Fibroblast of peridontal ligament (primary cell): ENCODE results near the gene CD3E.
"Not testable (repeated sequence)": the region's sequence is repeated elsewhere in the genome, so short reads cannot be mapped to it uniquely, and the experiment has no call there.

Experiments
- DNase-seq: peaks from one replicate; pipeline ENCODE4 v3.0.0-alpha.2; 2010; ENCODE audit errors: extremely low read depth

The CD3E gene

DNA sequence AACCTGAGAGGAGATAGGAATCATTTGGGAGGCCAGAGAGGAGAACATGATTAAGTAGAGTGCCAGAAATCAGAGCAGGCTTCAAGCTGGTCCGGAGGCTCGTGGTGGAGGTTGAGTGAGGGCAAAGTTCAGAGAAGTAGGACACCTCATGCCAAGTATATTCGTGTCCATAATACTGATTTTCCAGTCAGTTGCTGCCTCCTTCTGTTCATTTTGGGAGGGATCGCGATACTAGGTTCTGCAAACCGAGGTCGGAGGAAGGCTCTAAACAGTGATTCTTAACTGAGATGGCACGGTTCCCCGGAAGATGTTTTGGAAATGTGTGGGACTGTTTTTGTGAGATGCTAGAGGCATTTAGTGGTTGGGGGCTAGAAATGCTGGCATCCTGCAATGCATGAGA, 13.6 kb upstream of the CD3E start:
- DNase-seq, result no peak

DNA sequence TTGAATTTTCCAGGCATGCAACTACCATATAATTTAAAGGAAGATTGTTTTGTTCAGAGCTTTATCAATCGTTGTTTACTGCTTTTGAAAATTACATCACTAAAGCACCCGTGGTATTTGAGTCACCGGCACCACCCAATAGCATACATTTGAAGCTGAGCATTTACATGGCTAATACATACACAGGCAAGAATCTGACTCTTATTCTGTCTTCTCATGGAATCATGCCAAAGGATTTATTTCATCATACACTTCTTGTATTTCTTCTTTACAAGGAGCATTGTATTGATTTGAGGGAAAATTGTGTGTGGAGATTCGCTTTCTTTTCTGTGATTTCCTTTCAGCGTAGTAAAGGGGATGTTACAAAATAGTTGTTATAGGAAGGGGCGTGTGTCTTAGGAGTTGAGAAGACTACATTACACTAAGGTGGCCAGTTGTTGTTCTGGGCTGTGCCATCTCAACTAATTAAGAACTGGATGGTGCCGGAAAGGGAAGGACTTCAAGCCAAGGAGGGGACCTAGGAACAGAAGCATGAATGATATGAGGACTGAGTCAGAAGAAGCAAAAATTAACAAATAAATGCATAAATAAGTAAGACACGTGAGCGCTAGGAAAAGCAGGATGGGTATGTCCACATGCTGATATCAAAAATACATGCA, 12.9 kb upstream of the CD3E start:
- peak; percentile 3 for DNase-seq

DNA sequence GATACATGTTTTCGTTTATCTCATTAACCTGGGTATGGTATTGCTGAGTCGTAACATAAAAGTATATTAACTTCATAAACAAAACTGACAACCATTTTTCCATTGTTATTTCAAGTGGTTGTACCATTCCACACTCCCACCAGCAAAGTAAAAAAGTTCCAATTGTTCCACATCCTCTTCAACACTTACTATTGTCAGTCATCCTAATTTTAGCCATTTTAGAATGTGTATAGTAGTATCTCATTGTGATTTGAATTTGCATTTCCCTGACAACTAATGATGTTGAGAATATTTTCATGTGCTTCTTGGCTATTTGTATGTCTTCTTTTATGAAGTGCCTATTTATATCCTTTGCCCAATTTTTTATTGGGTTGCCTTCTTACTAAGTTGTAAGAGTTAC, 10.5 kb upstream of the CD3E start:
- no peak for DNase-seq

DNA sequence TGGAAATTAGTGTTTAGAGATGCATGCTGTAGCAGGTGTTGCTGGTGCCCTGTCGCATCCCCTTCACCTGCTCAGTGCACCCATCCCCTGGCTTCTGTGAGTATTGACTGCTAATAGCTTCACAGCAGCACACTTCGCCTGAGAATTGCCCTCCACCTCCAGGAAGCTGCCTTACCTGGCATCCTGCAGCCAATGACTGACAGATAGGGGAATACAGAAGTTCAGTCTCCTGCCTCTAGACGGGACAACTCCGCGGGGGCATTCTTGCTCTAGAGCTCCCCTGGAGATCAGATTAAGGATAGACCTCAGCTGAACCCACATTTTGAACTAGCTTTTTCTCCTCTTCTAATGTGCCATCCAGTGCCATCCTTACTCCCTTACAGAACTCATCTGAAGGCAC, 9.3 kb upstream of the CD3E start:
- DNase-seq, result no peak

DNA sequence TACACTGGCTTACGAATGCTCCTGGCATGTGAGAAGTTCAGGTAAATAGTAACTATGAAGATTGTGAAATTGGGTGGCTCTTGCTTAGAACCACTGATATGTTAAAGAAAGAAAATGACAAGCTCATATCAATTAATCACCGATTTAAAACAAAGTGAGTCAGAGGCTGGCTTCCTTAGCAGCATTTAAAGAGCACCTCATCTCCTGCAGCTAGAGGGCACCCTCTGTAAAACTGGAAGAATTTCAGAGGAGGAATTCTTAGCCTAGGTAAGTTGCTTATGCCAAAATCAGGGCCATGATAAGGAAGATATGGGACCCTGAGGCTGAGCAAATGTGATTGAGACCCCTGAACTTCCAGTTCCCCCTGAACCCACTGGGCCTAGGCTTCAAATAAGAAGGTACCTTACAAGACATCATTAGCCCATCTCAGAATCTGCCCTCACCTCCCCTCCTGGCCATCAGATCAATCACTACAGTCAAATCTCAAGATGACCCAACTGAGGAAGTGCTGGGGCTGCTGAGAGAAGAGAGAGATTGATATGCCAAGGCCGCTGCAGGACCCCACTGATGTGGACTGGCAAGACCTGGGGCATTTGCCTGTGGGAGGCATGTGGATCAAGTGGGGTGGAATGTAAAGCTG, 8.6 kb upstream of the CD3E start:
- DNase-seq, result peak; percentile 3

DNA sequence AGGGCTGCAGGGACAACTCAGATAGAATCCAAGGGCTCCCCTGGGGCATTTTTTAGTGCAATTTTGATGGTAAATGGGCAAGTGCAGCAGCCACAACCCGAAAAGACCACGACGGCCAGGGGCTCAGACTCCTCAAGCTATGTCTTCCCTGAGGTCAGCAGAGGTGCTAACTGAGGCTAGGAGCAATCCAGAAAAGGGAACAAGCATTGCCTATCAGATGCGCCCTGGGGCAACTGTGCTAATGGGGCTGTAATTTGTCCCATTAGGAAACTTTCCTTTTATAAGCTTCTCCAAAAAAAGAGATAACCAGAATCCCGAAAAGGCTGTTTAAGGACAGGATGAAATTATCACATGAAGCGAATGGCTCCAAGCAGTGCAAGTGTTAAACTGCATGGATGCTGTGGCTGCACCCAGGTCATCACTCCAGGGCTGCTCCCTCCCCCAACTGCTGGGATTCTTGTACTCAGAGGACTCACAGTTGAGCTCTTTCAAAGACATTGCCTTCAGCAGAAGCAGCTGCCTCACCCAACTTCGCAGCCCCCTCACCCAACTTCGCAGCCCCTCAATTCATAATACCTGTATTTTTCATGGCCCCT, 2.8 kb upstream of the CD3E start:
- no peak for DNase-seq

DNA sequence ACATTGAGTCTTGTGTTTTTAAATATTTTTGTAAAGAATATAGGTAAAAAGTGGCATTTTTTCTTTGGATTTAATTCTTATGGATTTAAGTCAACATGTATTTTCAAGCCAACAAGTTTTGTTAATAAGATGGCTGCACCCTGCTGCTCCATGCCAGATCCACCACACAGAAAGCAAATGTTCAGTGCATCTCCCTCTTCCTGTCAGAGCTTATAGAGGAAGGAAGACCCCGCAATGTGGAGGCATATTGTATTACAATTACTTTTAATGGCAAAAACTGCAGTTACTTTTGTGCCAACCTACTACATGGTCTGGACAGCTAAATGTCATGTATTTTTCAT, 333 bp upstream of the CD3E start:
- no peak for DNase-seq

DNA sequence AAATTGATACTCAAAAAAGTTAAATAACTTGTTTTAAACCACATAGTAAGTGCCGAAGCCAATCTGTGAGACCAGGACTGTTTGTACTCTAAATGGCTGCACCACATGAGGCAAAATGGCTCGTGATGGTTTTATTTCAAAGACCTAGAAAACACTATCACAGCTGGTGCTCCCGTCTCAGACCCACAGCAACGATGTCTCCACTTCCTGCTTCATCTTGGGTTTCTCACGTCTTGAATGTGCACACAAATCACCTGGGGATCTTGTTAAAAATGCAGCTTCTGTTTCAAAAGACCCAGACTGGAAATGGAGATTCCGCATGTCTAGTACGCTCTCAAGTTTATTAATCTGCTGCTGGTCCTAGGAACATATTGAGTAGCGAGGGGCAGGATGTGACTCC, 1.2 kb downstream of the CD3E start:
- DNase-seq, result no peak

DNA sequence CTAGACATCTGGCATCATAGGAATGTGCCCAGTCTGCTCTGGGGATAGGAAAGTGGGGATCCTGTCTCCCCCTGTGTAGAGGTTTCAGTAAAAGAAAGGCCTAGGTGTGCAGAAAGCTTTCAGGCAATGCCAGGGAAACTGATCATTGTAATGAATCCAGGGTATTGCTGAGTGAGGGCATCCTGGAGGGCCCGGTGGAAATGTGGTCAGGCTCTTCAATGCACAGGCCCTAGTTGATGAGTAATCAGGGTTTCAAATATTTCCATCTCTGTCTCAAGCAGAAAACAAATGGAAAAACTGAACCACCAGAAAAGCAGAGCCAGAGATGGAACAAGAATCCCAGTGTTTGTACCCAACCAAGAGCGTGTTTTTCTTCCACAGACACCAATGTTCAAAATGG, 2.0 kb downstream of the CD3E start:
- DNase-seq, result no peak

DNA sequence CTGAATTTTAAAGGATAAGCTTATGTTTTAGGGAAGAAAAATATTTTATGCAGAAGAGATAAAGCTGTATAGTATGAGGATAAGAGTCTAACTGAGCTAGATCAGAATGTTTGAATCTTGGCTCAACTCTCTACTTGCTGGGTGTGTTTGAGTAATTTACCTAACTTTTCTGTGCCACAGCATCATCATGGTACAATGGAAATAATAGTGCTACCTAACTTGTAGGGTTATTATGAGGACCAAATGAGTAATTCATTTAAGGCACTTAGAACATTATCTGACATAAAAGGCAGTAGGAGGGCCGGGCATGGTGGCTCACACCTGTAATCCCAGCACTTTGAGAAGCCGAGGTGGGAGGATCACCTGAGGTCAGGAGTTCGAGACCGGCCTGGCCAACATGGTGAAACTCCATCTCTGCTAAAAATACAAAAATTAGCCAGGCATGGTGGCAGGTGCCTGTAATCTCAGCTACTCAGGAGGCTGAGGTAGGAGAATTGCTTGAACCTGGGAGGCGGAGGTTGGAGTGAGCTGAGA, 4.5 kb downstream of the CD3E start:
- not testable (repeated sequence) for DNase-seq

DNA sequence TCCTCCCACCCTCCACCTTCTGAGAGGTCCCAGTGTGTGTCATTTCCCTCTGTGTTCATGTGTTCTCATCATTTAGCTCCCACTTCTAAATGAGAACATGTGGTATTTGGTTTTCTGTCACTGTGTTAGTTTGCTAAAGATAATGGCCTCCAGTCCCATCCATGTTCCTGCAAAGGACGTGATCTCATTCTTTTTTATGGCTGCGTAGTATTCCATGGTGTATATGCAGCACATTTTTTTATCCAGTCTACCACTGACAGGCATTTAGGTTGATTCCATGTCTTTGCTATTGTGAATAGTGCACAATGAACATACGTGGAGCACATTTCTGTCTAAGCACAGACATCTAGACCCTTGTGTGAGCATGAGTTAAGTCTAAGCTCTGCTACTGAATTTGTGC, 5.7 kb downstream of the CD3E start:
- no peak for DNase-seq

DNA sequence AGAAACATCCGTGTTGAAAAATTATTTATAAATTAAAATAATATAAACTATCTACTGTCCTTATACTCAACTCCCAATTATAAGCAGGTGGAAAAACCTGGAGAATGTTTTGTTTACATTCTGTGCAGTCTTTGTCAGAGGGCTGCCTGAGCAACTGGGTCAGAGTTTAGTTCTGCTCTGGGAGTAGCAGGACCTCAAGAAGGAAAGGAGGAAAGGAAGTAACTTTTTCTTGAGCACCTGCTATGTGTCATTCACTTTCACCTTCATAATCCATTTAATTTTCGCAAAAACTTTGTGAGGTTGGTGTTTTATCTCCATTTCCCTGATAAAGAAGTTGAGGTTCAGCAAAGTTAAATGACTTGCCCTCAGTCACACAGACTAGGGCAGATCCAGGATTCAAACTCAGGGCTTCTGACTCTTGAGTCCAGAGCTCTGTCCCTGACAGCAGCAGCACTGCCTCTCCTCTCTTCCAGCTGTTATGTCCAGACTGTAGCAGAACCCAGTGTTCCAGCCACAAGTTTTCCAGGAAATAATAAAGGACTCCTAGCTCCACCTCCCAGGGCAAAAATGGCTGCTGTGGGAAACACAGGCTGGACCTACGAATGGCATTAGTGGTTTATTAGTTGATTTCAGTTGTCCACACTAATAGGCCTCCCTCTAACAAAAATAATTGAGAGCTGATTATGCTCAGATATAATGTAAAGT, 6.4 kb downstream of the CD3E start:
- no peak for DNase-seq

DNA sequence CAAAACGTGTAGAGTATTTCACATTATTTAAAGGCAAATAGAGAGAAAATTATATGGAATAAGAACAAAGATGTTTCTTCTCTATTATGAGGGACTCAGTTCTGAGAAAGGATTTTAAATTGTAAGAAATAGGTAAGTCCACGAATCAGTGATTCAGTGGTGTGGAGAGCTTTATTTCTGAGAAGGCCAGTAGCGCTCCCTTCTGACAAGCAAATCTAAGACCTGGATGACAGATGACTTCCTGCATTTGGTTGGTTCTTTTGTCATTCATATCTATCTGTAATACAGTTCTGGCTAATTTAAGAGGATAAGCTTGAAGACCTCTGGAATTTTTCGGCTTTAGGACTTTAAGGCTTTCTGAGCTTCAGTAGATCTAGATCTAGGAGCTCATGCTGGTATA, 7.0 kb downstream of the CD3E start:
- no peak for DNase-seq

DNA sequence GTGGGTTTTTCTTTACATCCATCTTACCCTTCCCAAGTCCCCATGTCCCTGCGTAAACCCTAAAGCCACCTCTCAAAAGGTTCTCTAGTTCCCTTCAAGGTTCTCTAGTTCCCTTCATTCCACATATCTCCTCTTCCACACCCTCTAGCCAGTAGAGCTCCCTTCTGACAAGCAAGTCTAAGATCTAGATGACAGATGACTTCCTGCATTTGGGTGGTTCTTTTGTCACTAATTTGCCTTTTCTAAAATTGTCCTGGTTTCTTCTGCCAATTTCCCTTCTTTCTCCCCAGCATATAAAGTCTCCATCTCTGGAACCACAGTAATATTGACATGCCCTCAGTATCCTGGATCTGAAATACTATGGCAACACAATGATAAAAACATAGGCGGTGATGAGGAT, 7.8 kb downstream of the CD3E start:
- no peak for DNase-seq

DNA sequence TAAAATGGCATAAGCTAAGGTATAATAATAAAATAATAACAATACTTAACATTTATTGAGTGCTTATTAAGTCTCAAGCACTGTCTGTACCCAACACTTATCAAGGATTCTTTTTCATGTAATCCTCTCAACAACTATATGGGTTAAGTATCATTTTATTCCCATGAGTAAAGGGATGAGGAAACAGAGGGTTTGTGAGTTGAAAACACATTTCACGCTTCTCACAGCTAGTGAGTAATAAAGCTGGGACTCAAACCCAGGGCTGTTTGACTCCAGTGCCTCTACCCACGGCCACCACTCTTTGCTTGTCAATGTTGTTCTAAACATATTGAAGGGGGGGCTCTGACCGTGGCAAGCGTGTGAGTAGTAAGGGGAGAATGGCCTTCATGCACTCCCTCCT, 8.7 kb downstream of the CD3E start:
- DNase-seq, result no peak

DNA sequence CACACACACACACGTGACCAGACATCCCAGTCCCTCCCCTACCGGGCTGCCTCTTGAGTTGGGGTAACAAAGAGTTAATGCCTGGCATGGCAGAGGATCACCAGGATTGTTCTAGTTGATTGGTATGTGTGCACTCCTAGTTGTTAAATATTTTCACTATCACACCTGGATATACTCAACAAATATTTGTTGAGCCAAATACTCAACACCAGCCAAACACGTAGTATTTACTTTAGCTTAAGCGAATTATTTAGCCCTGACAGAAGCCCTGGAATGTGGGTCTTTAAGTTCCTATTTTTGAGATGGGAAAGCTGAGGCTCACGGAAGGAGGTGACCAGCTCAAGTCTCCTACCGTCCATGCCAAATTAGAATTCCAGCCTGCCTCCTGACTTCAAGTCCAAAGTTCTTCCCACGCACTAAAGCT, 10.5 kb downstream of the CD3E start:
- no peak for DNase-seq

DNA sequence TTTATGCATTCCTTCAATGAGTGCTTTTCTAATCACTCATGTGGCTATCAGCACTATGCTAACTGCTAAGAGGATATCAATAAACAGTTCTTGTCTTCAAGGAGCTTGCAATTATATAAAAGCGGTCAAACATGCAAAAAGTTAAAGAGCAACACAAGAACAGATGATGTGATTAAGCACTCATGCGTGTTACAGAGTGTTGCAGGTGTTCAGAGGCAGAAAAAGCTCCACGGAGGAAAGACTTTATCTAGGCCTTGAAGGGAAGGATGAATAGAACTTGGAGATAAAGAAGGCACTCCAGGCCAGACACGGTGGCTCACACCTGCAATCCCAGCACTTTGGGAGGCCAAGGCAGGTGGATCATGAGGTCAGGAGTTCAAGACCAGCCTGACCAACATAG, 13.6 kb downstream of the CD3E start:
- DNase-seq, result no peak

DNA sequence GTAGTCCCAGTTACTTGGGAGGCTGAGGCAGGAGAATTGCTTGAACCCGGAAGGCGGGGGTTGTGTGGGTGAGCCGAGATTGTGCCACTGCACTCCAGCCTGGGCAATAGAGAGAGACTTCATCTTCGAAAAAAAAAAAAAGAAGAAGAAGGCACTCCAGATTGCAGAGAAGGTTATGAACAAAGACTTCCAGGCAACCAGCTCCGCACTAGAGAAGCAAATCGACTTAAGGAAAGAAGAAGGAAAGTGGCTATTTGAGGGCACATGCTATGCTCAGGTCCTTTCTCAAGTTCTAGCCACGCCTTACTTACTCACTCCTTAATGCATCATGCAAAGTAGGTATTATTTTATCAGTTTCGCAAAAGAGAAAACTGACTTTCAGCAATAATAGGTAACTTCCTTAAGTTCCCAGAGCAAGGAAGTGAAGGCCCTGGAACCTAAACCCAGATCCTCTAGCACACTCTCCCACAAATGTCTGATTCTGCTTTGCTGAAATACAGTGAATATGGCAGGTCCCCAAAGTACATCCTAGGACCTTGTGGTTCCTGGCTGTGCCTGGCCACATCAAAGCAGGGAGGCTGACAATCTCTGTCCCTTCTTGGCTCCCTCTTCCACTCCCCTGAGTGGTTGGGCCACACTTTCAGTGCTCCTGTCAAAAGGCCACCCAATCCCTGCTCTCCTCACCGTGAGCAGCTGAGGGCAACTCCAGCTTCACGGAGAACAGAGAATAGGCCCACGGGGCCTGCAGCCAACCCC, 14.2 kb downstream of the CD3E start:
- DNase-seq, result no peak

DNA sequence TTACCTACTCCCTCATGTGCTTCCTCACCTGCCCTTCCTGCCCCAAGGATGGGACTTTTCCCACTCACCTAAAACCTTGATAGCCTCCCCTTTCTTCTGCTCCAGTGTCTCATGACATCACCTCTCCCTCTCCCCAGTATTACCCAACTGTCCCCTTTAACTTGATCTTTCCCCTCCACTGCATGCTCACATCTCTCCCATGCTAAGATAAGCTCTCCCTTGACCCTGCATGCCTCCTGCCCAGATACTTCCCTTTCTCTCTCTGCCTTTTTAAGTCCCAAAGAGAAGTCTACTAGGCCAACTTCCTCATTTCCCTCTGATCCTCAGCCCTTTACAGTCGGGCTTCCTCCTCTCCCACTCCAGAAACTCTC, 14.8 kb downstream of the CD3E start:
- no peak for DNase-seq

DNA sequence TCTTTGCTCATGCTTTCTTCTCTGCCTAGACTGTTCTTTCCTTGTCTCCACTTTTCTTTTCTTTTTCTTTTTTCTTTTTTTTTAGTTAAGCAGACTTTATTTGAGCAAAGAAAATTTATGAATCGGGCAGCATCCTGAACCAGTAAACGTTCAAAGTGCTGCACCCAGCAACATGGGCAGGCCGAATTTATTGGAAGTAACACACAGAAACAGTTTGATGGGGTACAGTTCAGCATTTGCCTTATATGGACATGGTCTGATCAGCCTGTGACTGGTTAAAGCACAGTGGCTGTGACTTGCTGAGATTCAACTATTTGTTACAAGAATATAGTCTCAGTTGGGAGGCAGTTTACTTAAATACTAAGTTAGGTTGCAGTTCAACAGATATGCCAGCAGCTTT, 16.0 kb downstream of the CD3E start:
- DNase-seq, result no peak

DNA sequence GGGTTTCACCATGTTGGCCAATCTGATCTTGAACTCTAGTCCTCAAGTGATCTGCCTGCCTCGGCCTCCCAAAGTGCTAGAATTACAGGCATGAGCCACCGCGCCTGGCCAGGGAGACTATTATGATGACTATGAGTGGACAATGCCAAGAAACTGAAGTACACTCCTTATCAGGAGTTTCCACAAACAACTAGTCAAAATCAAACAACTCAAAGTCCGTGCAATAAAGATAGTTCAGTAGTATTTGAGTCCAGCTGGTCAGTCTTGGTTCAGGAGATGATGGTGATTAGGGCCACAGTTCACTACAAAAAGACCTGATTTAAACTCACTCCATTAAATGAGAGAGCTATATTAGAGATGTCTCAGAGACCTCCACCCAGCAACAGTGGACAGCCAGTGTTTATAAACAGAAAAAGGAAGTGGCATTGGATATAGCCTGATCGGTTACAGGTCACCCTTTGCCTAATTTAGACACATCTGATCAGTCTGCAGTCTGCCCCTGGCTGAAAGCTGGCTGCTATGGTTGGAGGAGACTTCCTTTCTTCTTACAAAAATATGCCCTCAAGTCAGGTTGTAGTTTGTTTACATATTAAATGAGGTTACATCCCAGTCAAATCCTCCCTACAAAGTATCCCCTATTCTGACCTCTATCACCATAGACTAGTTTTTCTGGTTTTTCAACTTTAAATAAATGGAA, 17.0 kb downstream of the CD3E start:
- DNase-seq, result no peak

DNA sequence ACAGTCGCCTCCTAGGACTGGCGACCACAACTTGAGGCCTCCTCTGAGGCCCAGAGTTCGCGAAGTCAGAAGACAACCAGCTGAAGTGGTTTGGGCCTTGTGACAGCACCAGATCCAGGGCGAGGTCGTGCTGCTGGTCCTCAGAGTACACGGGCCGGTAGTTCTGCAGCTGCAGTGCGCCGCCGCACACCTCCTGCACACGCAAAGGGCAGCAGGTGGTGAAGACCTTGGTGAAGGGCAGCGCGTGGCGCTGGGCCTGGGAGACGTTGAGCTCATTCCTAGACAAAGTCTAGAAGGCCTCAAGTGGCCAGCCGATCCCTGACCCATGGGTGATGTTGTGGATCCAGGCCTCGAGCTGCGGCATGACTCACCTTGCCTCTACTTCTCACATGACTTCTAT, 18.2 kb downstream of the CD3E start:
- no peak for DNase-seq
